HG03064 (cell line): ENCODE measurements around the gene CST9L.

Experiments
- ATAC-seq: cut with Tn5 transposase; IDR thresholded peaks from one replicate; pipeline ENCODE4 v1.9.1; 2021; ENCODE audit warnings: low read depth; ENCODE audit not compliant: unreplicated experiment

CST9L gene, protein sequence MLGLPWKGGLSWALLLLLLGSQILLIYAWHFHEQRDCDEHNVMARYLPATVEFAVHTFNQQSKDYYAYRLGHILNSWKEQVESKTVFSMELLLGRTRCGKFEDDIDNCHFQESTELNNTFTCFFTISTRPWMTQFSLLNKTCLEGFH

GRCh38 chr20:23568320-23568970 lies at the start of gene CST9L:
Gene CST9L (minus strand): TSS chr20:23568484. CDS start chr20:23568450, 34 bp downstream.
- ATAC-seq, result no peak

DNA sequence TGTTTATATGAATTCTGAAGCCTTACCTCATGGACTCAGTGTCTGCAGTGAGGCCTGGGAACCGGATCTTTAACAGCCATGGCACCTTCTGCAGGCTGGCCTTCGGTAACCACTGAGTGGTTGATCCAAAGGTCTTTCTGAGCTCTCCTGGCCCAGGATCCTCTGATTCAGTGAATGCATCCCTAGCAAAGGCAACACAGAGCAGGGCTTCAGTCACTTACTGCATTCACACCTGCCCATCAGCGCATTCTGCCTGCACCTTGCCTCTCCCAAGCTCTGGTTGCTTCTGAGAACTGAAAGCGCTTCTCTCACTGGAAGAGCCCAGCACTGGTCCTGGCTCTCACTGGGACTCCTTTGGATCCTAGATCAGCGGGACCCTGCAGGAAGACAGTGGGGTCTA lies 45.9 kb upstream of the CST9L start:
- ATAC-seq, result no peak

- no peak for ATAC-seq
Observed at GRCh38 chr20:23613676-23614075, 45.4 kb upstream of the CST9L start.

GRCh38 chr20:23612396-23612795 lies 44.1 kb upstream of the CST9L start:
- ATAC-seq, result no peak

DNA sequence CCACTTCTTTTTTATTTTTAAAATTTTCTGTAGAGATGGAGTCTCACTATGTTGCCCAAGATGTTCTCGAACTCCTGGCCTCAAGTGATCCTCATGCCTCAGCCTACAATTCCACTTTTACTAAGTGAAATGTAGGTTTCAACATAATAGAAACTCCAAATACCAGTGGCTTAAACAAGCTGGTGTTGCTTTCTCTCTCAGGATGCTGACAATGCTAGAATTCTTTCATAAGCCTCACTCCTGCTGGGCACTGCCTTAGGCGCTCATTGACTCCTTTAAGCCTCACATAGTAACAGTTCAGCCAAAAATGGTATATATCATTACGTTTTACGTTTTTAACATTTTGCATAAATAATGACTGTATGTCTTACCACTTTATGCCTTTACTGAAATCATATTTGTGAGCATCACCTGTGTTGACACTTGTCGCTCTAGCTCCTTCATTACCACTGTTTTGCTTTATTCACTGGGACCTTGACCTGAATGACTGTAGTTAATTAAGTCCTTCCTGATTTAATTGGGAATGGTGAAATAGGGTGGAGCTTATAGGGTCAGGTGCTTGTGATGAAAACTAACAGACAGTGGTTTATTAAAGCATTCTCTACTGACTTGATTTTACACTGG lies 41.3 kb upstream of the CST9L start:
- no peak for ATAC-seq

- no peak for ATAC-seq
Observed at GRCh38 chr20:23608251-23608846, 40.1 kb upstream of the CST9L start.

DNA sequence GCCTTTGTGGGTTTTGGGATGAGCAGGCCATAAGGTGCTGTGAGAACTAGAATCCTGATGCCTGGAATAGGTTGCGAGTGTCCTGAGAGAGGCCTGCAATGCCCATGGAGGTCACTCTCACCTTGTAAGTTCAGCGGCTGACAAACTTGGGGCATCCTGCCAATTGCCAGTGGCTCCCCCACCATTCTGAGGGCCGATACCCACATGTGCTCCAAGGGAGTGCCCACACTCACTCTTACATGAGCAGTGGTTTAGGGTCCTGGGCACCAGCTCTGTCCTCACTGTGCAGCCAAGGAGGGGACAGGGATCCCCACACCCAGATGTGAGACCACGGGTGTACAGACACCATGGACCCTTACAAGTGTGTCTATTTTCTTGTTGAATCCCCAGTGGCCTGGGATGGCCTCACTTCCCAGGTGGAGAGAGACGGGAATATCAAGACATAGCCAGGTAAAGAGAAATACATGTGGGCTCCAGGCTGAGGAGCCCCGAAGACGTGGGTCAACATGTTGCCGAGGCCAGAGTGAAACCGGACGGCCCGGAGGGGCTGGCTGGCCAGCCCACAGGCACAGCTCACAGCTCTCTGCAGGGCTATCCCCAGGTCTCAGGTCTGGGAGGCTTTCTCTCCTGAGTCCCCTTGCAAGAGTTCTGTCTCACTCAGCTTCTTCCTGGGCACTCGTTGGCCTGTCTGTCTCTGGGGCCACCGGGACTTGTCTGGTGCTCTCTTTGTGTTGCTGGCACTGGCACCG lies 39.4 kb upstream of the CST9L start:
- ATAC-seq, result no peak

DNA sequence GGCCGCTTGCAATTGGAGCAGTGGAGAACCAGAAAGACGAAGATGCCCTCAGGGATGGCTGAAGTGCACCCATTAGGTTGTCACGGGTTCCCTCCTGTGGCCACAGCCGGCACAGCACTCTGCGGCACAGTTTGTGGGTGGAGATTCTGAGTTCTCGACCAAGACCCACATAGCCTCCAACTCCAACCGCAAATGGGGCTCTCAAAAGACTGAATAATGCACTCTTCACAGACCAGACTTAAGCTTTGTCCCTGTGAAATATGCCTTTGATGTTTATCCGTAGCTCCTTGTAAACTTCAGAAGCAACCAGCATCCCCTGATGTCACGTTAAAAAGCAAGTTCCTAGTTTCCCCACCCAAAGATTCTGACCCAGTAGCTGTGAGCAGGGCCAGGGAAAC lies 38.4 kb upstream of the CST9L start:
- no peak for ATAC-seq

DNA sequence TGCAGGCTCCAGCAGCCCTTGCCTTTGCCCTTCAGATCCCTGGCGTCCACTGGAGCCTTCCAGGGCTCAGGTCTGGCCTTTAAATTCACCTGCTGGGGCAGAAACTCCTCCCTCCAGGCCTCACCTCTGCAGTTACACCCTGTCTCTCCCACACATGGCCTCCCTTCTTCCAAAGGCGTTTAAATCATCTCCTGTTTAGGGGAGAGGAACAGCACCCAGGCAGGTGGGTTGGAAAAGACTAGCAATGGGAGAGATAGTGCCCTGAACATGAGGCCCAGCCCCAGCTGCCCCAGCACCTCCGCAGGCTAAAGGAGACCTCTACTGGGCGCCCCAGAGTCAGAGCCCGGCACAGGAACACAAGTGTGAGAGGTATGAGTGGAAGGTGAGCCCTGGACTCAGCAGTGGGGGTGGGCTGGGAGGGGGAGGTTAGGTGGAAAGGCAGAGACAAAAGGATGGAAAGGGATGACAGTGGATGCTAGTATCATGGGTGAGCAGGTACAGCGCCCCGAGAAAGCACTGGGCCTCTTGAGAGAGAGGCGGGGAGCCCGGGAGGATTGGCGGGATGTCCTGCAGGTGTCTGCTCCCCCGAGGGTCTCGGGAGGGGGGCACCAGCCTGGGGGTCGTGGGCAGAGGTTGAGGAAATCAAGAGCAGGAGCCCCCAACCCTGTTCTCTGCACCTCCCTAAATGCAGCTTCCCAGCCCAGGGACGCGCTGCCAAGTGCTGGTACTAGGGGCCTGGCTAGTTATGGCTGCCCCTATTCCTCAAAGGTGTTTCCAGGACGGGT lies 37.8 kb upstream of the CST9L start, which contains the start of gene CST9:
TSS of gene CST9 (minus strand) at position 51 of the 785 bp plus-strand sequence. CDS start 53 bp downstream, outside the sequence.
- ATAC-seq, result no peak

GRCh38 chr20:23604306-23604705 lies 36.0 kb upstream of the CST9L start:
- ATAC-seq, result no peak

GRCh38 chr20:23603321-23603720 lies 35.0 kb upstream of the CST9L start:
- no peak for ATAC-seq

- ATAC-seq, result no peak
Observed at GRCh38 chr20:23602699-23603098, 34.4 kb upstream of the CST9L start.

- ATAC-seq, result no peak
Observed at GRCh38 chr20:23602241-23602640, 34.0 kb upstream of the CST9L start.

DNA sequence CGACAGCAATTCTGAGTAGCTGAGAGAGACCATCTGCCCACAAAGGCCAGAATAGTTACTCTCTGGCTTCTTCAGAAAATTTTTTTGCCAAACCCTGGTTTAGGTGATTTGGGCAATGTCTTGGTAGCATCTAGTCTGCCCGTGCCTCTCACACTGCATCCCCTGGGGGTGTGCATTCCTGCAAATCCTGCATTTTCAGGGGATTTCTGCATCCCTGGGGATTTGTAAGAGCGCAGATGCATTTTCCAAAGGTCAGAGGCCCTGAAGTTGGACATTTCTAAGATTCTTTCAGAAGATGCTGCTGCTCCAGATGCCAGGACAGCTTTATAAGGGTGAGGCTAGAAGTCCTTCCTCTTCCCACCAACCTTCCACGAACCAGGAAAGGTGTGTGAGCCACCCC lies 33.4 kb upstream of the CST9L start:
- no peak for ATAC-seq

DNA sequence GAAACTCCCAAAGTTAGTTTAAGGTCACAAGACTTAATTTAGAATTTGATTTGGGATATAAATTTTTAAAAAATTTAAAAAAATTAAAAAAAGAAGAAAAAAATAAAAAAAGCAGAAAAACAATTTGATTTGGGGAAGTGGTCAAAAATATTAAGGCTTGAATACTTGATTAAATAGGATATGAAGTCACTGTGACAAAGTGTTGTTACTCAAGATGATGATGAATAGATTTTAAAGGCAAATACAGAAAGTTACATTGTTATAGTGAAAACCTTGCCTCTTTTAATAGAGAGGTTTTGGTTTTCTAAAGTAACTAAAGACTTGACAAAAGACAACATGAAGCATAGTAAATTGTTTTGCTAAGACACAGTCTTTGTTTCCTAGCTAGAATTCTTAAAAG lies 30.2 kb upstream of the CST9L start:
- no peak for ATAC-seq

DNA sequence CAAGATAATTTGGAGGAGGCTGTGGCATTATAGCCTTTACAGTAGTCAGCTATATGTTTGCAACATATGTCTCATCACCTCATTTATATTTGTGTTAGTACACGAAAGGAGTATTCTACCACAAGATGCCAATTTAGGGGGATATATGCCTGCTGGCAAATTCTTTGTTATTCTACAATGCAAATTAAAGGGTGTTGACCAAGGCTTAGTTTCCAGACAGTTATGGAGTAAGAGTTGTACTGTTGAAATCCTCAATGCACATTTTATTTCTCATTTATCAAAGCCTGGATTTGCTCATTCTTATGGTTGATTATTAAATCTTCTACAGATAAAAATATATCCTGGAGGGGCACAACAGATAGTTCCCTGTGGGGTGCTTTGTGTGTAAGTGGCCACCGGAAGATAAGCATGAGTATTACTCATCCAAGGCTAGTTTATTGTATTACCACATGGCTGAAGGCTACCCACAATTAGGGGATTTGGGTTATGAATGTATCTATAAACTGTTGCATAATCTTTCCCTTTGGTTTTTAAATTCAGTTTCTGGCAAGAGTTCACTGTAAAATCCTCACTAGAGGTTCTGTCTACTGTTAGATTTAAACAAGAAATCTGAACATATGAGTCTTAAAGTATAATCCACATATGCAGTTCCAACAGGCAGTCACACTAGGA lies 28.4 kb upstream of the CST9L start:
- ATAC-seq, result no peak

GRCh38 chr20:23595941-23596340 lies 27.7 kb upstream of the CST9L start:
- no peak for ATAC-seq

DNA sequence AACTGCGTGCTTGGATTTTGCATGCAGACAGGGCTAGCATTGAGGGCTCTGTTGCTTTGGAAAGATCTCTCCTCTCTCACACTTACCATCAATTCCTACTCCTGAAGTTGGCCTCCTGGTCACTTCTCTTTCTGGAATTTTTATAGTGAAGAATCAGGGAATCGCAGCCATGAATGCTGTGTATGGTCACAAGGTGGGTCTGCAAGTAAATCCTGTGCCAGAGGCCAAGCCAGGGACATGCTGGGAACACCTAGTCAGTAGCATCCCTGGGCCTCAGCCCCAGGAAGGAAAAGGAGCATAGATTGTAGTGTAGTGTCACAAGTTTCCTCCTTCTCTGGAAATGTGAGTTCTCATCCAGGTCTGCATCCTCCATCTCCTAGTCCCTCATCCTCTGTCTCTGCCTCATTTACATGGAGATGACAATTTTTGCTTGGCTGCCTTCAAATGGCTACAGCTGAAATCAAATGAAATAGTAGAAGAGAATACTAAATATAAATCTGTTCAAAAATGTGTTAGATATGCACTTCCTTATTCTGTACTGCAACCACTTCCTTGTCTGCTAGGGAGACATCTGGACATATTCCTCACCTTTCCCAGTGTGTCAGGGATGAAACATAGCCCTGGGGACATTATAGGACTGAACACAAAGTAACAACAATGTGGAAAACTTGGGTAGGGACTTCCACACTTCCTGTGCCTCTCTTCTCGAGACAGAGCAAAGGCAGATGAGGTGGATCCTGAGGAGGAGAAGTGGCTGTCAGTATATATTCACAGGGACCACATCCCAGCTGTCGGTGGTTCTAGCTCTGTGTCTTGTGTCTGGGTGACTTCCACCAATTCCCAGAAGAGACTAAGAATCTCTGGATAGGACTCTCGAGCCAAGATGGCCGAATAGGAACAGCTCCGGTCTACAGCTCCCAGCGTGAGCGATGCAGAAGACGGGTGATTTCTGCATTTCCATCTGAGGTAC lies 20.4 kb upstream of the CST9L start:
- no peak for ATAC-seq

- ATAC-seq, result no peak
Observed at GRCh38 chr20:23587631-23588030, 19.3 kb upstream of the CST9L start.
